HL-60 (cell line): ENCODE data around the gene SMARCA4.

Source experiments
- DNase-seq, 2 experiments: peaks; one replicate each; pipeline ENCODE4 v3.0.0-alpha.2; 2010 to 2020; ENCODE audit warnings: low read depth in 1 of 2, low spot score in 1 of 2
- H3K27ac ChIP-seq: fragments of 250-450 bp; sonication (Bioruptor Pico); replicated peaks from 2 replicates; pipeline ENCODE4 v1.5.1; 2020; ENCODE audit warnings: mild to moderate bottlenecking, moderate library complexity
- H3K27me3 ChIP-seq: fragments of 250-450 bp; sonication (Bioruptor Pico); 2 replicates; pipeline ENCODE4 v1.5.1; 2021; ENCODE audit warnings: mild to moderate bottlenecking, moderate library complexity; ENCODE audit not compliant: insufficient read depth, poor library complexity, severe bottlenecking
- H3K4me3 ChIP-seq: replicated peaks from 2 replicates; pipeline ENCODE4 v1.5.1; 2011; ENCODE audit warnings: mild to moderate bottlenecking, control low read depth, low read length; ENCODE audit not compliant: insufficient read depth
- CTCF ChIP-seq: IDR thresholded peaks from one replicate; pipeline ENCODE4 v1.5.1; 2011; ENCODE audit warnings: low read length, control low read depth, inconsistent platforms; ENCODE audit not compliant: insufficient read depth
- GABPA ChIP-seq: IDR thresholded peaks from 2 replicates; pipeline ENCODE4 v1.6.1; 2012; ENCODE audit warnings: low read depth
- POLR2AphosphoS5 ChIP-seq: IDR thresholded peaks from 2 replicates; pipeline ENCODE4 v1.6.1; 2012; ENCODE audit warnings: low read depth
- REST ChIP-seq: IDR thresholded peaks from 2 replicates; pipeline ENCODE4 v1.6.1; 2012; ENCODE audit warnings: low read depth; ENCODE audit not compliant: insufficient replicate concordance
- SPI1 ChIP-seq: IDR thresholded peaks from 2 replicates; pipeline ENCODE4 v1.6.1; 2012; ENCODE audit warnings: low read depth, mild to moderate bottlenecking, borderline replicate concordance

SMARCA4 gene

GRCh38 chr19:10995926-10996600 is 35.2 kb downstream of the SMARCA4 start:
- H3K27me3 ChIP-seq = no peaks in the 10 kb centered on the region
- no peak for TF ChIP-seq CTCF
- no peak for TF ChIP-seq GABPA
- no peak for TF ChIP-seq REST
- TF ChIP-seq SPI1 = no peak
- TF ChIP-seq POLR2AphosphoS5 = no peak
- H3K4me3 ChIP-seq = no peak overlapping the region
- DNase-seq = no peak
- no peak overlapping the region for H3K27ac ChIP-seq

GRCh38 chr19:10998045-10998533 is 37.3 kb downstream of the SMARCA4 start:
- TF ChIP-seq GABPA = no peak
- TF ChIP-seq REST = no peak
- no peak for TF ChIP-seq POLR2AphosphoS5
- no peak for TF ChIP-seq CTCF
- TF ChIP-seq SPI1 = no peak
- H3K4me3 ChIP-seq = no peak overlapping the region
- H3K27ac ChIP-seq = no peak overlapping the region
- no peaks in the 10 kb centered on the region for H3K27me3 ChIP-seq
- no peak for DNase-seq

- no peak for DNase-seq
- Histone ChIP-seq H3K4me3 (no peak overlapping the region), H3K27ac (no peak overlapping the region), H3K27me3 (no peaks in the 10 kb centered on the region)
- TF ChIP-seq SPI1 (0 out of 2 replicates have a peak, but pooled peaks have one; percentile 23), POLR2AphosphoS5 (no peak)
Measured at GRCh38 chr19:10998666-10999065, 37.8 kb downstream of the SMARCA4 start.

GRCh38 chr19:11005521-11005920 is 44.7 kb downstream of the SMARCA4 start:
- Histone ChIP-seq H3K27ac (peak overlapping the region; percentile 31), H3K4me3 (no peak overlapping the region), H3K27me3 (no peaks in the 10 kb centered on the region)
- TF ChIP-seq GABPA (no peak), SPI1 (no peak), POLR2AphosphoS5 (no peak), REST (no peak), CTCF (no peak)
- DNase-seq = peak in 1 of 2 experiments; percentile 17
